Vagina (tissue), 2 donors: ENCODE measurements around the gene MTHFD1L.

Source experiments
- CTCF ChIP-seq, 3 experiments: fragments of 450-650 bp in 2 of 3; fragments of 200-600 bp in 1 of 3; sonication (generic) in 1 of 3; IDR thresholded peaks; one replicate each; pipeline ENCODE4 v1.5.1; 2017 to 2019; ENCODE audit warnings: antibody characterized with exemption in 3 of 3, mild to moderate bottlenecking in 2 of 3, moderate library complexity in 2 of 3
- POLR2A ChIP-seq, 2 donors: fragments of 450-650 bp; IDR thresholded peaks; one replicate each; pipeline ENCODE4 v1.6.1; 2017; ENCODE audit warnings: antibody characterized with exemption in 2 of 2, mild to moderate bottlenecking in 2 of 2, moderate library complexity in 2 of 2
- POLR2AphosphoS5 ChIP-seq, 2 donors: sonication (generic); formaldehyde crosslinking; IDR thresholded peaks; one replicate each; pipeline ENCODE4 v1.9.0; 2017; ENCODE audit warnings: antibody characterized with exemption in 2 of 2, mild to moderate bottlenecking in 2 of 2, low read depth in 1 of 2; ENCODE audit not compliant: insufficient read depth in 1 of 2

- TF ChIP-seq POLR2A (IDR thresholded peaks at IDR 0.05) (no peak), CTCF (IDR thresholded peaks at IDR 0.05) (no peak), POLR2AphosphoS5 (IDR thresholded peaks at IDR 0.05; ENCODE audit: insufficient read depth in 1 of 2, low read depth in 1 of 2) (no peak)
Observed at GRCh38 chr6:151088599-151088935, 223.1 kb downstream of the MTHFD1L start.
